PC-3 (cell line): ENCODE measurements around the gene GSTO2.

ENCODE experiments used
- CTCF ChIP-seq: fragments of 300-600 bp; sonication (generic); conservative IDR thresholded peaks from 2 replicates; pipeline ENCODE4 v1.5.1; 2017; ENCODE audit warnings: antibody characterized with exemption, low read depth, mild to moderate bottlenecking, low read length
- EZH2 ChIP-seq: fragments of 300-600 bp; sonication (generic); IDR thresholded peaks from one replicate; pipeline ENCODE4 v1.6.1; 2017; ENCODE audit warnings: antibody characterized with exemption, mild to moderate bottlenecking, low read length; ENCODE audit not compliant: unreplicated experiment
- EZH2phosphoT487 ChIP-seq: fragments of 300-600 bp; sonication (generic); IDR thresholded peaks from 2 replicates; pipeline ENCODE4 v1.6.1; 2018; ENCODE audit warnings: mild to moderate bottlenecking, antibody characterized with exemption, low read length, borderline replicate concordance

- TF ChIP-seq CTCF: peak; percentile 41; the same call in 1 of the 2 replicates
- TF ChIP-seq EZH2: no peak
- no peak for TF ChIP-seq EZH2phosphoT487
Measured at GRCh38 chr10:104300736-104301292, 31.8 kb downstream of the GSTO2 start.
